HCT116 (cell line): ENCODE measurements around the gene LYPD4. TPM values are rescaled to one million over a fixed set of nuclear protein-coding genes. Genes with fewer than 3 reads are reported as not detected.
A peak's percentile ranks its signal among the peaks of the same experiment; 100 is the strongest.

Experiments
- ATAC-seq: fragments of 200-7000 bp; cut with Tn5 transposase; 2 replicates; pipeline ENCODE4 v1.9.1; 2020; ENCODE audit warnings: mild to moderate bottlenecking, moderate library complexity
- BruUV-seq: library from RNA; stranded (reverse); fragments of 400-500 nt; replicated peaks from 2 replicates; lab custom pipeline; 2021; lab: Mats Ljungman, UMichigan
- CTCF ChIA-PET: fragments of 300-600 bp; sonication (Branson Sonifier 250); formaldehyde crosslinking; loops from one replicate; lab custom pipeline; 2021; ENCODE audit warnings: antibody characterized with exemption; lab: Charles Lee
- POLR2A ChIA-PET: fragments of 300-600, 350-600 bp; sonication (Branson Sonifier 250); formaldehyde crosslinking; loops from one replicate; lab custom pipeline; 2021; ENCODE audit warnings: antibody characterized with exemption; lab: Charles Lee
- RAD21 ChIA-PET, 2 experiments: fragments of 300-600 bp; sonication (Branson Sonifier 250); formaldehyde crosslinking; loops; one replicate each; lab custom pipeline; 2023; ENCODE audit warnings: low total read pairs in 2 of 2; ENCODE audit not compliant: uncharacterized antibody in 2 of 2, unreplicated experiment in 2 of 2, low non-redundant PET in 1 of 2; lab: Charles Lee
- DNase-seq: peaks from one replicate; pipeline ENCODE4 v3.0.0-alpha.2; 2010; ENCODE audit warnings: low read depth, low spot score
- H2AFZ ChIP-seq: fragments of 200-600 bp; shearing (Covaris generic), sonication (generic); 2 replicates; pipeline ENCODE4 v1.6.1; 2017; ENCODE audit warnings: low read depth, mixed run types, mixed read lengths, antibody characterized with exemption, low read length; ENCODE audit not compliant: poor library complexity, severe bottlenecking
- H3K27ac ChIP-seq: 2 replicates; pipeline ENCODE4 v1.5.1; 2012; ENCODE audit warnings: low read depth, low read length
- H3K27me3 ChIP-seq: fragments of 200-600 bp; sonication (generic); 2 replicates; pipeline ENCODE4 v1.6.1; 2016; ENCODE audit warnings: mixed run types, low read length, mixed read lengths; ENCODE audit not compliant: insufficient read depth
- H3K36me3 ChIP-seq, 2 experiments: fragments of 200-500 bp in 1 of 2; fragments of 200-600 bp in 1 of 2; sonication (Bioruptor generic) in 1 of 2; sonication (generic) in 1 of 2; 2 replicates each; pipeline versions ENCODE4 v1.5.1 to v1.6.1; 2014 to 2016; ENCODE audit warnings: low read length in 2 of 2, inconsistent platforms in 1 of 2, mixed read lengths in 1 of 2, mixed run types in 1 of 2; ENCODE audit not compliant: insufficient read depth in 2 of 2, control insufficient read depth in 1 of 2
- H3K4me1 ChIP-seq, 2 experiments: fragments of 200-600 bp in 1 of 2; sonication (generic) in 1 of 2; 2 replicates each; pipeline versions ENCODE4 v1.5.1 to v1.6.1; 2012 to 2017; ENCODE audit warnings: low read length in 2 of 2, inconsistent platforms in 1 of 2, mild to moderate bottlenecking in 1 of 2, mixed read lengths in 1 of 2, mixed run types in 1 of 2, moderate library complexity in 1 of 2; ENCODE audit not compliant: insufficient read depth in 2 of 2, control insufficient read depth in 1 of 2
- H3K4me2 ChIP-seq: fragments of 200-600 bp; sonication (generic); 2 replicates; pipeline ENCODE4 v1.6.1; 2017; ENCODE audit warnings: mixed run types, low read length, mixed read lengths
- H3K4me3 ChIP-seq, 2 experiments: fragments of 200-600 bp in 1 of 2; sonication (generic) in 1 of 2; replicated peaks in 1 of 2; 2 replicates each; pipeline ENCODE4 v1.5.1; 2011 to 2016; ENCODE audit warnings: low read length in 2 of 2, control low read depth in 1 of 2, low read depth in 1 of 2, mild to moderate bottlenecking in 1 of 2, mixed read lengths in 1 of 2, mixed run types in 1 of 2
- H3K79me2 ChIP-seq: fragments of 200-600 bp; sonication (generic); 2 replicates; pipeline ENCODE4 v1.6.1; 2017; ENCODE audit warnings: mild to moderate bottlenecking, mixed run types, low read length, moderate library complexity, mixed read lengths; ENCODE audit not compliant: insufficient read depth
- H3K9ac ChIP-seq: fragments of 200-600 bp; sonication (generic); 2 replicates; pipeline ENCODE4 v1.6.1; 2016; ENCODE audit warnings: low read length, mixed read lengths
- H3K9me2 ChIP-seq: fragments of 200-600 bp; sonication (generic), shearing (Covaris generic); 2 replicates; pipeline ENCODE4 v1.6.1; 2017; ENCODE audit warnings: mixed run types, mild to moderate bottlenecking, moderate library complexity; ENCODE audit not compliant: insufficient read depth
- H3K9me3 ChIP-seq, 2 experiments: fragments of 200-500 bp in 1 of 2; fragments of 200-600 bp in 1 of 2; sonication (Bioruptor generic) in 1 of 2; sonication (generic) in 1 of 2; 2 replicates each; pipeline ENCODE4 v1.6.1; 2014 to 2017; ENCODE audit warnings: low read length in 2 of 2, mixed read lengths in 2 of 2, inconsistent platforms in 1 of 2, low read depth in 1 of 2, mild to moderate bottlenecking in 1 of 2, mixed run types in 1 of 2, moderate library complexity in 1 of 2; ENCODE audit not compliant: control insufficient read depth in 1 of 2, insufficient read depth in 1 of 2
- H4K20me1 ChIP-seq: fragments of 200-600 bp; sonication (generic), shearing (Covaris generic); 2 replicates; pipeline ENCODE4 v1.6.1; 2017; ENCODE audit warnings: mixed run types, mild to moderate bottlenecking, moderate library complexity; ENCODE audit not compliant: insufficient read depth
- EGR1 ChIP-seq: IDR thresholded peaks from 2 replicates; pipeline ENCODE4 v1.6.1; 2012; ENCODE audit warnings: low read depth
- MAX ChIP-seq: IDR thresholded peaks from 2 replicates; pipeline ENCODE4 v1.6.1; 2012
- POLR2AphosphoS5 ChIP-seq: IDR thresholded peaks from 2 replicates; pipeline ENCODE4 v1.6.1; 2011; ENCODE audit warnings: mild to moderate bottlenecking, low read depth, low read length, moderate library complexity
- YY1 ChIP-seq: IDR thresholded peaks from 2 replicates; pipeline ENCODE4 v1.6.1; 2011; ENCODE audit warnings: low read length, low read depth, moderate library complexity, mild to moderate bottlenecking; ENCODE audit not compliant: insufficient replicate concordance; ENCODE audit errors: extremely low read depth
- ZFX ChIP-seq: fragments of 450-650 bp; IDR thresholded peaks from 2 replicates; pipeline ENCODE4 v1.6.1; 2017
- intact Hi-C: fragments of 100-400 bp; cut with micrococcal nuclease; formaldehyde crosslinking; loops from 2 replicates; pipeline ENCODE4 v1.10.0; 2022
- total RNA-seq: library from RNA; stranded (reverse); gene quantifications from one replicate; pipeline ENCODE4 v1.2.1, GENCODE V29; 2021; ENCODE audit not compliant: unreplicated experiment

LYPD4 gene
- total RNA-seq, 1 experiment from 2014 or later, result not detected

GRCh38 chr19:41883463-41883820 is 39.0 kb upstream of the LYPD4 start:
- DNase-seq, result no peak
- Histone ChIP-seq H3K9me2 (no peaks in the 10 kb centered on the region), H3K4me3 (peak overlapping the region; percentile 97), H3K36me3 (no peaks in the 10 kb centered on the region), H3K9ac (peak overlapping the region; percentile 93), H3K9me3 (no peaks in the 10 kb centered on the region), H3K4me1 (peaks cover 29 to 48% of the 10 kb centered on the region in 2 experiments), H3K27me3 (no peaks in the 10 kb centered on the region), H3K4me2 (peak overlapping the region; percentile 95), H3K27ac (peak overlapping the region; percentile 73), H2AFZ (no peak overlapping the region), H4K20me1 (no peaks in the 10 kb centered on the region), H3K79me2 (peaks cover 46% of the 10 kb centered on the region)
- TF ChIP-seq ZFX, result peak; percentile 40; the same call in 1 of the 2 replicates
- peak; percentile 57; the same call in 1 of the 2 replicates for TF ChIP-seq MAX
- no peak for TF ChIP-seq YY1
- ChIA-PET POLR2A (interaction anchor here (4.2 kb wide), 1 partner anchor 23 kb away, joined by 18 read pairs; the partner anchor contains the start of gene RPS19), CTCF (interaction anchor here (1.5 to 2.3 kb wide), 2 partner anchors 10 to 75 kb away, joined by 3 to 14 read pairs; no protein-coding TSS in a partner anchor), RAD21 (no interaction called here)
- ATAC-seq, result no peak
- BruUV-seq, result TSS peak; percentile 87
- intact Hi-C loops, result loop anchor here (5.0 kb wide), 1 partner anchor 44 kb away; the partner anchor contains the start of gene ERFL

GRCh38 chr19:41882568-41883462 is 38.3 kb upstream of the LYPD4 start, which contains the start of gene ARHGEF1:
Gene ARHGEF1, plus strand, starts transcription at chr19:41883184. Its CDS starts 4,899 bp downstream, at chr19:41888083.
- Histone ChIP-seq H3K4me3 (peak within 1 kb of the TSS; percentile 97), H3K9ac (peak within 1 kb of the TSS; percentile 93), H3K27ac (peak within 1 kb of the TSS; percentile 73), H3K36me3 (no peaks in the 10 kb centered on the region), H3K4me2 (peak within 1 kb of the TSS; percentile 95), H3K4me1 (peaks cover 27 to 42% of the 10 kb centered on the region in 2 experiments), H3K9me3 (no peaks in the 10 kb centered on the region), H3K79me2 (peaks cover 40% of the 10 kb centered on the region), H3K27me3 (no peaks in the 10 kb centered on the region), H3K9me2 (no peaks in the 10 kb centered on the region), H4K20me1 (no peaks in the 10 kb centered on the region), H2AFZ (no peak within 1 kb of the TSS)
- POLR2A ChIA-PET, result interaction anchor here (0.7 to 4.2 kb wide), 2 partner anchors 21 to 23 kb away, joined by 4 to 18 read pairs; partner anchors contain the start of gene RPS19
- DNase-seq, result no peak
- CTCF ChIA-PET, result interaction anchor here (1.5 to 2.3 kb wide), 2 partner anchors 10 to 76 kb away, joined by 3 to 14 read pairs; no protein-coding TSS in a partner anchor
- TF ChIP-seq ZFX, result peak; percentile 66; the same call in 1 of the 2 replicates
- no peak for TF ChIP-seq EGR1
- TF ChIP-seq POLR2AphosphoS5, result peak; percentile 57; the same call in 1 of the 2 replicates
- BruUV-seq, result no TSS peak
- intact Hi-C loops, result loop anchor here (5.0 kb wide), 1 partner anchor 44 kb away; the partner anchor contains the start of gene ERFL
- RAD21 ChIA-PET, result no interaction called here
- ATAC-seq, result peak; percentile 2; the same call in 1 of the 2 replicates
